RPMI8226 (cell line): ENCODE results near the gene PDCD2L.
A peak's percentile ranks its signal among the peaks of the same experiment; 100 is the strongest.
"Not testable (repeated sequence)": the region's sequence is repeated elsewhere in the genome, so short reads cannot be mapped to it uniquely, and the experiment has no call there.

ENCODE experiments used
- DNase-seq: peaks from one replicate; pipeline ENCODE4 v3.0.0-alpha.2; 2015

PDCD2L gene

DNA sequence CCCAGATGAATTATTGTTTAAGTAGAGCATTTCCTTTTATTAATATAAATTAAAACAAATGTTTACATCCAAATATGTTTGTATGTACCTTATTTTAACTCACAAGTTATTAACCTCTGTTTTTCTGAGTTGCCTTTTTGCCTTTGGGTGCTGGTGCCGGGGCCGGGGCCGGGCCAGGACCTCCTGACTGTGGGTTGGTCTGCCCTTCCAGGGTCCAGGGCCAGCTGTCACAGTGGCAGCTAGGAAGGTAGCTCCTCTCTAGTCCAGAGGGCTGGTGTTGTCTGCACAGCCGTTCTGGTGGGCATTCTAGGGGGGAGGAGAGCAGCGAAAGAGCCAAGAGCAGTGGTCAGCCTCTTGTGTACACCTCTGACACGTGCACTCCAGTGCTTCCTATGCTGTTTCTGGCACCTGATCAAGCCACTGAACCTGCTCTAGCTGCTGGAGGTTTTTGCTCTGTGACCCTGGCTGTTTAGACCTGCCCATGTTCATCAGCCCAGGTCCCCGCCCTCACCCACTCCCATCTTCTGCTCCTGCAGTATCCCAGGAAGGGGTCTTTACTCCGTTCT lies 22.0 kb downstream of the PDCD2L start:
- no peak for DNase-seq

GRCh38 chr19:34428549-34429285 lies 24.5 kb downstream of the PDCD2L start:
- DNase-seq: peak; percentile 31

GRCh38 chr19:34429553-34429952 lies 25.4 kb downstream of the PDCD2L start:
- no peak for DNase-seq

GRCh38 chr19:34430738-34431625 lies 26.8 kb downstream of the PDCD2L start:
- peak; percentile 56 for DNase-seq

DNA sequence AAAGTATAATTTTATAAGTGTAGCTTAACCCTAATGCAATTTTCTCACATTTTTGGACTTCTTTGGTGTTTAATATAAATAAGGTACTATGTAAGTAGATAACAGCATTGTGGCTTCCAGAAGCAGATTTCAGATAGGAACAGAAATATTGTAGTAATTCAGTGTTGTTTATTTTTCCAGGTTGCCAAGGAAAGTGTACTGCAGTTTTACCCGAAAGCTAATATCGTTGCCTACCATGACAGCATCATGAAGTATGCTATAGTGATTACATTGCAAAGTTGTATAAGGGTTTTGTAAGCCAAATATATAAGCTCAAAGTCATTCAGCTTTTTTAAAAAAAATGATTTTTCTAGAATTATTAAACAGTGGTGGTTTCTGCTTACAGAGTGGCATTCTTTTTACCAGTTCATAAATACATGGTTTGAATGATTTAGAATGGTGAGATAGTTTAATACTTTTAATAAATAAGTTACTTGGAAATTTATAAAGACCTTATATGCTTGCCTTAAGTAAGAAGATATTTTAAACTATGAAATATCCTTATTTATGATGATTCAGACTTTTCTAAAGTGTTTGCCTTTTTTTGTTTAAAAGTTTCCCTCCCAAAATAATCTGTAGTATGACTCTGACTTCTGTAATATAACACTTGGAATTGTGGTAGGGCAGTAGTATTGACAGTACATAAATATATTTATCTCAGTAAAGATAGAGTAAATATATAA lies 27.6 kb downstream of the PDCD2L start:
- no peak for DNase-seq

GRCh38 chr19:34432797-34433196 lies 28.6 kb downstream of the PDCD2L start:
- no peak for DNase-seq

DNA sequence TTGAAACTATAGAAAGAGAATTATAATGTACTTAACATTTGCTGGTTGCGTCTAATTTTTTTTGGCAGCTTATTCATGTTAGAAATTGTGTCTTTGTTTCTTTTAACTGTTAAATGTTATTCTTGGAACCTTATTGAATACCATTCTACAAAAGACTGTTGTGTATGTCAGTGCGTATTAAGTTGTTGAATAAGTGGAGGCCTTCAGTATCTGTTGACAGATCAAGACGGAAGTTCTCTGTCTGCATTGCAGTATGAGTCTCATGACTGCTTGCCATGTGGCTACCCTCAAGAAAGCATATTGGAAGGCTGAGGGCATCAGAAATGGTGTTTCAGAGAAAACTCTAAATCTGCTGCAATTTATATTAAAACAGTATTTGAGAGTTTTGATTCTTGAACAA lies 32.5 kb downstream of the PDCD2L start:
- no peak for DNase-seq

GRCh38 chr19:34448191-34448590 lies 44.0 kb downstream of the PDCD2L start:
- DNase-seq: no peak

DNA sequence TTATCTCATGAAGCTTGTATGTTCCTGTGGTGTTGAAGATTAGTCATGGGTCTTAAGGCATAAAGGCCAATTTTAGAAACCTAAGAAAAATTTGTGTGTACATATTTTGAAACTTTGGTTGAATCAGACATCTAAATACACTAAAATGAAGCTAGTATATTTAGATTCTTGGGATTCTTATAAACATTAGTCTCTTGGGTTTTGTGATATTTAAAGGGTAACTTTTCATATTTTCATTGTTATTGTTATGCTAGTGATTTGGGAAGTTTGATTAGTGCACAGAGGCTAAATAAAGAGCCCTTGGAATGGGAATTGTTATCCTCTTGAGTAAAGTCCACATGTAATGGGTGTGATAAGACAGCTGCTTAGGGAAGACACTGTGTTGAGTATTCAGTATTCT lies 48.5 kb downstream of the PDCD2L start:
- no peak for DNase-seq

GRCh38 chr19:34454091-34454490 lies 49.9 kb downstream of the PDCD2L start:
- DNase-seq: no peak

DNA sequence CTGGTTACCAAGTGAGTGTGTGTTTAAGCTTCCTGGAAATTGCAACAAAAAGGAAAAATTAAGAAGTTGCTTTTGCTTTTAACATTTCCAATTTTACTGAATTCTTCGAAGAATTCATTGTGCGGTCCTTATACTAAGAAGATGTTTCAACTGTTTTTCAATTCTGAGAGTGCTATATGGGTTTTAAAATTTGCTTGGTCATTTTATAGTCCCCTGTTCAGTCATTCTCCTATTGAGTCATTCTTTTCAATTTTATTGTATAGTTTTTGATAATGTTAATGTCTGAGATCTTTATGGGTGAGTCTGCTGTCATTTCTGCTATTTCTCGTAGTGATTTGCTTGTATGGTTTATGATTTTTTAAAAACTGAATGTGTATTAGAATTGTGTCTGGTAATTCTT lies 50.5 kb downstream of the PDCD2L start:
- no peak for DNase-seq

DNA sequence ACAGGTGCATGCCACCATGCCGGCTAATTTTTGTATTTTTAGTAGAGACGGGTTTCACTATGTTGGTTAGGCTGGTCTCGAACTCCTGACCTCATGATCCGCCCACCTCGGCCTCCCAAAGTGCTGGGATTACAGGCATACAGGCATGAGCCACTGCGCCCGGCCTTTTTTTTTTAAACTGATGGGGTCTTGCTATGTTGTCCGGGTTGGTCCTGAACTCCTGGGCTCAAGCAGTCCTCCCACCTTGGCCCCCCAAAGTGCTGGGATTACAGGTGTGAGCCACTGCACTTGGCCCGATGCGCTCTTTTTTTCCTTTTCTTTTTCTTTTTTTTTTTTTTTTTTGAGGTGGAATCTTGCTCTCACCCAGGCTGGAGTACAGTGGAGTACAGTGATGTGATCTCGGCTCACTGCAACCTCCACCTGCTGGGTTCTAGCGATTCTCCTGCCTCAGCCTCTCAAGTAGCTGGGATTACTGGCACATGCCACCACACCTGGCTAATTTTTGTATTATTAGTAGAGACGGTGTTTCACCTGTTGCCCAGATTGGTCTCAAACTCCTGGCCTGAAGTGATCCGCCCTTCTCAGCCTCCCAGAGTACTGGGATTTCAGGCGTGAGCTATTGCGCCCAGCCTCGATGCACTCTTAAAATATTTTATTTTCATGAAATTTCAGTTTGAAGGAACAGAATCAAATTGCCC lies 51.7 kb downstream of the PDCD2L start:
- not testable (repeated sequence) for DNase-seq

DNA sequence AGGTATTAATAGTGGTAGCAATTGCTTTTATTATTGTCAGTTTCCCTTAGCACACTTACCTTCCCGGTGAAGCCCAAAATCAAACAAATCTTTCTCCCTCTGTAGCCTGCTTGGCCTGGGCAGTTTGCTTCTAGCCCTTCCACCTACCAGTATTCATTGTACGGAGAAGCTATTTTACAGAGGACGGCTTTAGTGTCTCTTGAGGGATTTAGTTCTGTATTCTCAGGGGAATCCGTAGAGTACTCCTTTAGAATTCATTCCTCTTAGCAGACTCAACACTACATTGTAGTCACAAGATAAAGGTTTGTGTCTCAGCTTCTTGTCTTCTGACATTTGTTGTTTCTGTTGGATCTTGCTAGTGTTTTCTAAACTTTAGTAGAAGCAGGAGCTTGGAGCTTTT lies 53.2 kb downstream of the PDCD2L start:
- DNase-seq: no peak

GRCh38 chr19:34458677-34459076 lies 54.5 kb downstream of the PDCD2L start:
- no peak for DNase-seq

GRCh38 chr19:34459614-34460013 lies 55.4 kb downstream of the PDCD2L start:
- no peak for DNase-seq

DNA sequence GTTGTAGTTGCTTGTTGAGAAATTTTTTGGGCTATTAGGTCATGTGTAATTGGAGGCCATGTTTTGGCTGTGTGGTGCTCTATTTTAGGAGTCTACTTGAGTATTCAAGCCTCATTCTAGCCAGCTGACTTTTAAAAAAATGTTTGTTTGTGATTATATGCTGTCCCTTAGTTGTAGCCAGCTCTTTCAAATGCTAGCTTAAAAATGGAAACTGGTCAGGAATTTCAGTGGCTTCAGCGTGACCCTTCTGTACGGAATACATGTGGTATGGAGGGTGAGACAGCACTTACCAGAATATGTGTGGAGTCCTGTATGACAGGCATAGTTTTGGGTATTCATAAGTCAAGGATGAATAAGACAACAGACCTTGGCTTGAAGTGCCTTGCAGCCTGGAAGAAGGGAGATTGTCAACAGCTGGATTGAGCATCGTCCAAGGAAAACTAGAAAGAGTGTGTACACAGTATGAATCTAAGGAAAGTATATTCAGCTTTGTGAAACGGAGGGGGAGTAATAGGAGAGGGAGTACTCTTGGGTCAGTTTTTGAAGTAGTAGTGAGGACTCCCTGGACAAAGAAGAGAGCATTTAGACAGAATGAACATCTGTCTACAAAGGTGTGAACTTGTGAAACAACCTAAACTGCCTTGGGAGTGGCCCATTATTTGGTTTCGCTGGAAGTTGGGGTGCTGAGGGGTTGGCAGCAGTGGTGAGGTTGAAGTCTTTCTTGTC lies 57.3 kb downstream of the PDCD2L start:
- DNase-seq: no peak

DNA sequence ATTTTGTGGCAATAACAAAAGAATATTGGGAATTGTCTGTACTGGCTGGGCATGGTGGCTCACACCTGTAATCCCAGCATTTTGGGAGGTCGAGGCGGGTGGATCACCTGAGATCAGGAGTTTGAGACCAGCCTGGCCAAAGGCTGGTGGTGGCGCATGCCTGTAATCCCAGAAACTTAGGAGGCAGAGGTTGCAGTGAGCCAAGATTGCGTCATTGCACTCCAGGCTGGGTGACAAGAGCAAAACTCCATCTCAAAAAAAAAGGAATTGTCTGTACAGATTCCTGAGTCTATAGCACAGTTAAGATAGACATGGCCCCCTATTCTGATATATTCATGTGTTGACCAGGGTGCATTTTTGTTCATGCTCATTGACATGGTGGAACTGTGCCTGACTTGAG lies 60.6 kb downstream of the PDCD2L start:
- DNase-seq: not testable (repeated sequence)

- DNase-seq: no peak
Observed at GRCh38 chr19:34468409-34468808, 64.2 kb downstream of the PDCD2L start.

DNA sequence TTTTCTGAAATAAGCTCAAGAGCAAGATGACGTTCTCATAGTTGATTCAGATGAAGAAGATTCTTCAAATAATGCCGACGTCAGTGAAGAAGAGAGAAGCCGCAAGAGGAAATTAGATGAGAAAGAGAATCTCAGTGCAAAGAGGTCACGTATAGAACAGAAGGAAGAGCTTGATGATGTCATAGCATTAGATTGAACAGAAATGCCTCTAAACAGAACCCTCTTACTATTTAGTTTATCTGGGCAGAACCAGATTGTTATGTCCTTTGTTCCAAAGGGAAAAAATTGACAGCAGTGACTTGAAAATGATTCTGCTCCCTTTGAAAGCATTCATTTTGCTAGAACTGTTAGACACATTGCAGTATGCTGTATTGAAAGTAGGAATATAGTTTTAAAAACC lies 64.8 kb downstream of the PDCD2L start:
- DNase-seq: not testable (repeated sequence)

- DNase-seq: no peak
Observed at GRCh38 chr19:34471906-34472700, 67.9 kb downstream of the PDCD2L start.
